Measurements from ENCODE around the gene PPCDC.
"Not testable (repeated sequence)": the region's sequence is repeated elsewhere in the genome, so short reads cannot be mapped to it uniquely, and the experiment has no call there.

The PPCDC gene

DNA sequence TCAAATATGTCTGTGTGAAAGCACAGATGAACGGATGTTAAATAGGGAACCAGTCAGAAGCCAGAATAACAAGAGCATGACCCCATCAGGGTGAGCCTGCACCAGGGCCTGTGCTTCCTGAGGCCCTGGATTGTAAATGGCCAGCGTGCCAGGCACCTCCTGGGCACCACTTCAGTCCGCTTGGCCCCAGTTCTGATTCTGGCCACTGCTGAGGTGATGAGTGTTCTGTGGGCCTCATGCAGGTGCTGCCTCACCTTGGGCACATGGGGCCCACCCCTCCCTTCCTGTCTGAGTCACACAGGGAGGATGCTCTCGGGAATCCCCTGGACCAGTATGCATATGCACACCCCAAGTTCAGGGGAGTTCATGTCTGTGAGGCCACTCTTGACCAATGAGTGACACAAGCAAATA lies 54.2 kb downstream of the PPCDC start:
- not testable (repeated sequence) for H3K9me3 ChIP-seq (ENCODE audit: control insufficient read depth, insufficient read depth, low read length); H3K4me1 ChIP-seq (ENCODE audit: control insufficient read depth, insufficient read depth, low read length); H3K9ac ChIP-seq (ENCODE audit: low read depth, low read length); H3K4me3 ChIP-seq (ENCODE audit: low read depth, low read length); H3K36me3 ChIP-seq (ENCODE audit: control insufficient read depth, insufficient read depth, low read length); H3K27me3 ChIP-seq (ENCODE audit: control insufficient read depth, insufficient read depth, low read length)

DNA sequence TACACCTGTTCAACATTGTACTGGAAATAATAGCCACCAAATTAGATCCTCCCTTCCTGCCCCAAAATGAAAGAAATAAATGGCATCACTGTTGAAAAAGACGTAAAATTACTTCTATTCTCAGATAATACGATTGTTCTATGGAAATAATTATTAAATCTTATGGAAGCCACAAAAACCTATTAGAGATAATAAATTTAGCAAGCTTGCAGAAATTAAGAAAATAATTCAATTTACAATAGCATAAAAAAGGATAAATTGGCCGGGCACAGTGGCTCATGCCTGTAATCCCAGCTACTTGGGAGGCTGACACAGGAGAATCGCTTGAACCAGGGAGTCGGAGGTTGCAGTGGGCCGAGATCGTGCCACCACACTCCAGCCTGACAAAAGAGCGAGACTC lies 57.8 kb downstream of the PPCDC start:
- Histone ChIP-seq H3K9ac (ENCODE audit: low read depth, low read length) (no peak overlapping the region), H3K27me3 (ENCODE audit: control insufficient read depth, insufficient read depth, low read length) (no peaks in the 10 kb centered on the region), H3K9me3 (ENCODE audit: control insufficient read depth, insufficient read depth, low read length) (no peaks in the 10 kb centered on the region), H3K4me1 (ENCODE audit: control insufficient read depth, insufficient read depth, low read length) (no peaks in the 10 kb centered on the region), H3K4me3 (ENCODE audit: low read depth, low read length) (no peak overlapping the region), H3K36me3 (ENCODE audit: control insufficient read depth, insufficient read depth, low read length) (no peaks in the 10 kb centered on the region)

DNA sequence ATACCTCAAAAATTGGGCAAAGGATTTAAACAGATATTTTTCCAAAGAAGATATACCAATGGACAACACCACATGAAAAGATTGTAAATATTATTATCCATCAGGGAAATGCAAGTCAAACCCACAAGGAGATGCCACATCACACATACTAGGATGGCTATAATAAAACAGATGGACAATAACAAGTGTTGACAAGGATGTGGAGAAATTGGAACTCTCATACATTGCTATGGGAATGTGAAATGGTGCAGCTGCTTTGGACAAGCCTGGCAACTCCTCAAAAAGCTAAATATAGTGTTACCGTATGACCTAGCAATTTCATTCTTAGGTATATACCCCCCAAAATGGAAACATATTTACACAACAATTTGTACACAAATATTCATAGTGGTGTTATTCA lies 59.3 kb downstream of the PPCDC start:
- no peaks in the 10 kb centered on the region for H3K9me3 ChIP-seq (ENCODE audit: control insufficient read depth, insufficient read depth, low read length)
- H3K4me3 ChIP-seq (ENCODE audit: low read depth, low read length) = no peak overlapping the region
- no peak overlapping the region for H3K9ac ChIP-seq (ENCODE audit: low read depth, low read length)
- no peaks in the 10 kb centered on the region for H3K4me1 ChIP-seq (ENCODE audit: control insufficient read depth, insufficient read depth, low read length)
- no peaks in the 10 kb centered on the region for H3K27me3 ChIP-seq (ENCODE audit: control insufficient read depth, insufficient read depth, low read length)
- no peaks in the 10 kb centered on the region for H3K36me3 ChIP-seq (ENCODE audit: control insufficient read depth, insufficient read depth, low read length)

DNA sequence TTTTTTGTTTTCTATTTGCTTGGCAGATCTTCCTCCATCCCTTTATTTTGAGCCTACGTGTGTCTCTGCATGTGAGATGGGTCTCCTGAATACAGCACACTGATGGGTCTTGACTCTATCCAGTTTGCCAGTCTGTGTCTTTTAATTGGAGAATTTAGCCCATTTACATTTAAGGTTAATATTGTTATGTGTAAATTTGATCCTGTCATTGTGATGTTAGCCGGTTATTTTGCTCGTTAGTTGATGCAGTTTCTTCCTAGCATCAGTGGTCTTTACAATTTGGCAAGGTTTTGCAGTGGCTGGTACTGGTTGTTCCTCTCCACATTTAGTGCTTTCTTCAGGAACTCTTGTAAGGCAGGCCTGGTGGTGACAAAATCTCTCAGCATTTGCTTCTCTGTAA lies 62.3 kb downstream of the PPCDC start:
- not testable (repeated sequence) for H3K27me3 ChIP-seq (ENCODE audit: control insufficient read depth, insufficient read depth, low read length); H3K4me3 ChIP-seq (ENCODE audit: low read depth, low read length); H3K9ac ChIP-seq (ENCODE audit: low read depth, low read length)

DNA sequence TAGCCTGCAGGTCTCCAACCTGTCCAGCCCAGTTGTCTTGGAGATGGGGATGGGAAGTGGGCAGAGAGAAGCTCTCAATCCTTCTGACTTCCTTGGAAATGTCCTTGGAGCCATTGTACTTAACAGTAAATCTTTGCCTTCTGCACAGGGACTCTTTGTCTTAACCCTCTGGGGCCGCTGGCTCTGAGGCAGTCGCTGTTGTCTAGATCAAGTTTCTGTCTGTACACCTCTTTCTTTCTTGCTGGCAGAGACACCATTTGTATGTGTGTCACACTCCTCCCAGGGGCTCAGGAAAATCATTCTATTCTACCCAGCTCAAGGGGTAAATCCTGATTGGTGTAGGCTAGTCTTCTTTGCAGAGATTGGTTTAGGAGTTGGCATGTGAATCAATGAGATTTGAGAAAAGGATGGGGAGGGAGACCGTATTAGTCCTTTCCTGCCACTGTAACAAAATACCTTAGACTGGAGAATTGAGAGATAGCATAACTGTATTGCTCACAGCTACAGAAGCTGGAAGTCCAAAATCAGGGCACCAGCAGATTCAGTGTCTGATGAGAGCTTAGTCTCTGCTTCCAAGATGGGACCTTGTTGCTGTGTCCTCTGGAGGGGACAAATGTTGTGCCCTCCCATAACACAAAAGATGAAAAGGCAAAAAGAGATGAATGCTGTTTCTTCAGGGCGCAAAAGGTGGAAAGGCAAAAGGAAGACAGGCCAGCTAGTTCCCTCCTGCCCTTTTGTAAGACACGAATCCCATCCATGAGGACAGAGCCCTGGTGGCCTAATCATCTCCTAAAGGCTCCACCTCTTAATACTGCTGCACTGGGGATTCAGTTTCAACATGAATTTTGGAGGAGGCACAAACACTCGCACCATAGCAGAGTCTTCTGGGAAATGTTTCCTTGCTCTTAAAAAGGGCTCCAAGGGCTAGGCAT lies 66.3 kb downstream of the PPCDC start:
- no peaks in the 10 kb centered on the region for H3K9me3 ChIP-seq (ENCODE audit: control insufficient read depth, insufficient read depth, low read length)
- no peaks in the 10 kb centered on the region for H3K36me3 ChIP-seq (ENCODE audit: control insufficient read depth, insufficient read depth, low read length)
- no peaks in the 10 kb centered on the region for H3K27me3 ChIP-seq (ENCODE audit: control insufficient read depth, insufficient read depth, low read length)
- H3K4me1 ChIP-seq (ENCODE audit: control insufficient read depth, insufficient read depth, low read length) = no peaks in the 10 kb centered on the region
- no peak overlapping the region for H3K4me3 ChIP-seq (ENCODE audit: low read depth, low read length)
- no peak overlapping the region for H3K9ac ChIP-seq (ENCODE audit: low read depth, low read length)

More for the DNA sequence above, 62.3 kb downstream of the PPCDC start:
- not testable (repeated sequence) for H3K9me3 ChIP-seq (ENCODE audit: control insufficient read depth, insufficient read depth, low read length); H3K36me3 ChIP-seq (ENCODE audit: control insufficient read depth, insufficient read depth, low read length); H3K4me1 ChIP-seq (ENCODE audit: control insufficient read depth, insufficient read depth, low read length)

DNA sequence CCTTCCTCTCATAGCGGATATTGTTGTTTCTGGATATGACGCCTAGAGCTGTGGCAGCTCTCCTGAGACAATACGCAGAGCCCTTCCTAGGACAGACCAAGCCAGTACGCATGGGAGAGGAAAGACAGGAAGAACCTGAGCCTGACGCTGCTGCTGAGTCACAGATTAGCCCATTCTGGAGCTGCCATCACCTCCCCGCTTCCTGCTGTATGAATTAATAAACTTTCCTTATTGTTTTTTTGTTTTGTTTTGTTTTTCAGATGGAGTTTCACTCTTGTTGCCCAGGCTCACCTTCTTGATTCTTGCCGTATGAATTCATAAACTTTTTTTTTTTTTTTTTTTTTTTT lies 67.0 kb downstream of the PPCDC start:
- H3K36me3 ChIP-seq (ENCODE audit: control insufficient read depth, insufficient read depth, low read length) = no peaks in the 10 kb centered on the region
- no peak overlapping the region for H3K9ac ChIP-seq (ENCODE audit: low read depth, low read length)
- H3K4me3 ChIP-seq (ENCODE audit: low read depth, low read length) = no peak overlapping the region
- no peaks in the 10 kb centered on the region for H3K27me3 ChIP-seq (ENCODE audit: control insufficient read depth, insufficient read depth, low read length)
- no peaks in the 10 kb centered on the region for H3K4me1 ChIP-seq (ENCODE audit: control insufficient read depth, insufficient read depth, low read length)
- H3K9me3 ChIP-seq (ENCODE audit: control insufficient read depth, insufficient read depth, low read length) = no peaks in the 10 kb centered on the region

DNA sequence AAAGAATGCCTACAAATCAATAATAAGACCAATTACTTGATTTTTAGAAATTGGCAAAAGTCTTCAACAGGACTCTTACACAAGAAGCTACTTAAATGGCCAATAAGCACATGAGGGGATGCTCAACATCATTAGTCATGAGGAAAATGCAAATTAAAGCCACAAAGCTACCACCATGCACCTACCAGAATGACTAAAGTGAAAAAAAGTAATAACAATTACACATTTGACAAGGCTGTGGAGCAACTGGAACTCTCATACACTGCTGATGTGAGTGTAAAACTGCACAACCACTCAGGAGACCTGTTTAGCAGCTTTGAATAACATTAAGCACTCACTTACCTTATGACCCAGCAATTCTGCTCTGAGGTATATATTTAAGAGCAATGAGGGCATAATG lies 68.4 kb downstream of the PPCDC start:
- no peaks in the 10 kb centered on the region for H3K27me3 ChIP-seq (ENCODE audit: control insufficient read depth, insufficient read depth, low read length)
- no peaks in the 10 kb centered on the region for H3K36me3 ChIP-seq (ENCODE audit: control insufficient read depth, insufficient read depth, low read length)
- no peaks in the 10 kb centered on the region for H3K9me3 ChIP-seq (ENCODE audit: control insufficient read depth, insufficient read depth, low read length)
- no peak overlapping the region for H3K9ac ChIP-seq (ENCODE audit: low read depth, low read length)
- no peaks in the 10 kb centered on the region for H3K4me1 ChIP-seq (ENCODE audit: control insufficient read depth, insufficient read depth, low read length)
- H3K4me3 ChIP-seq (ENCODE audit: low read depth, low read length) = no peak overlapping the region

DNA sequence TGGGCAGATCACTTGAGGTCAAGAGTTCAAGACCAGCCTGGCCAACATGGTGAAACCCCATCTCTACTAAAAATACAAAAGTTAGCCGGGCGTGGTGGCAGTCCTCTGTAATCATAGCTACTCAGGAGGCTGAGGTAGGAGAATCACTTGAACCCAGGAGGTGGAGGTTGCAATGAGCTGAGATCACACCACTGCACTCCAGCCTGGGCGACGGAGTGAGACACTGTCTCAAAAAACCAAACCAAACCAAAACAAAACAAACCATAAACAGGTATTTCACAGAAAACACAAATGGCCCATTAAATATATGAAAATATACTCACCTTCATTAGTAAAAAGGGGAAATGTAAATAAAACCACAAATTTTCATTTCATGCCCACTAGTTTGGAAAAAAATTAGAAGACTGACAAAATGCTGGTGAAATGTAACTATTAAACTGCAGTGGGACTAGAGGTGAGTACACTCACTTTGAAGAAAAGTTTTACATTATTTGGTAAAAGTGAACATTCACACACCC lies 71.6 kb downstream of the PPCDC start:
- H3K4me3 ChIP-seq (ENCODE audit: low read depth, low read length); H3K9ac ChIP-seq (ENCODE audit: low read depth, low read length); H3K36me3 ChIP-seq (ENCODE audit: control insufficient read depth, insufficient read depth, low read length); H3K4me1 ChIP-seq (ENCODE audit: control insufficient read depth, insufficient read depth, low read length); H3K9me3 ChIP-seq (ENCODE audit: control insufficient read depth, insufficient read depth, low read length); H3K27me3 ChIP-seq (ENCODE audit: control insufficient read depth, insufficient read depth, low read length): not testable (repeated sequence)

DNA sequence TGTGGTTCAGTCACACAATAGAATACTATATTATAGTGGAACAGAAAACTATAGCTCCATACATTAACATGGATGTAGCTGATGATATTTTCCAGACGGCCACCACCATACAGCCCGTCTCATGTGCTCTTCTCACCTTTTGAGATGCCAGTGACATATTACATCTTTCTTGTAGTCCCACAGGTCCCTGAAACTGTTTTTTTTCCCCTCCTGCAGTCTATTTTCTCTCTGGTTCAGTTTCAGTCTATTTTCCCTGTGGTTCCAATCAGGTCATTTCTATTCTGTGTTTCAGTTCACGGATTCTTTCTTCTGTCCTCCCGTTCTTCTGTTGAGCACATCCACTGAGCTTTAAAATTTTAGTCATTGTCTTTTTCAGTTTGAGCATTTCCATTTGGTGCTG lies 72.2 kb downstream of the PPCDC start:
- H3K27me3 ChIP-seq (ENCODE audit: control insufficient read depth, insufficient read depth, low read length) = no peaks in the 10 kb centered on the region
- no peaks in the 10 kb centered on the region for H3K9me3 ChIP-seq (ENCODE audit: control insufficient read depth, insufficient read depth, low read length)
- no peak overlapping the region for H3K4me3 ChIP-seq (ENCODE audit: low read depth, low read length)
- H3K36me3 ChIP-seq (ENCODE audit: control insufficient read depth, insufficient read depth, low read length) = no peaks in the 10 kb centered on the region
- H3K9ac ChIP-seq (ENCODE audit: low read depth, low read length) = no peak overlapping the region
- H3K4me1 ChIP-seq (ENCODE audit: control insufficient read depth, insufficient read depth, low read length) = no peaks in the 10 kb centered on the region

DNA sequence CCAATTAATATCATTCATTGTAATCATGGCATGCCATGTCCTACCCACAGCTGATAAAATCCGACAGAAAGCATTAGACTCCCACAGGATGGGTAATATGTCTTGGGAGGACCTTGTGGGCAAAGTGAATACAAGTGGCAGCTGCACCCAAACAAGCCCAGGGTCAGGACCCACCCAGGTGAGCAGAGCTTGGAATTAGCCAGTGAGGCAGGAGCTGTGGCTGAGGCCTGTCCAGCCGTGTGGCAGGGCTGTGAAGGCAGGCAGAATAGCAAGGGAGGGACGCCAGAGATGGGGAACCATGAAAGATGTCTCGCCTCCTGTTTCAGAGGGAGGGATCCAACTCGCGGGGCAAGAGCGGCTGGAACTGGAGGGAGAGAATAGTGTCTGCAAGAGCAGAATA lies 74.5 kb downstream of the PPCDC start:
- no peaks in the 10 kb centered on the region for H3K27me3 ChIP-seq (ENCODE audit: control insufficient read depth, insufficient read depth, low read length)
- no peaks in the 10 kb centered on the region for H3K36me3 ChIP-seq (ENCODE audit: control insufficient read depth, insufficient read depth, low read length)
- no peaks in the 10 kb centered on the region for H3K9me3 ChIP-seq (ENCODE audit: control insufficient read depth, insufficient read depth, low read length)
- H3K4me3 ChIP-seq (ENCODE audit: low read depth, low read length) = no peak overlapping the region
- no peak overlapping the region for H3K9ac ChIP-seq (ENCODE audit: low read depth, low read length)
- H3K4me1 ChIP-seq (ENCODE audit: control insufficient read depth, insufficient read depth, low read length) = no peaks in the 10 kb centered on the region

DNA sequence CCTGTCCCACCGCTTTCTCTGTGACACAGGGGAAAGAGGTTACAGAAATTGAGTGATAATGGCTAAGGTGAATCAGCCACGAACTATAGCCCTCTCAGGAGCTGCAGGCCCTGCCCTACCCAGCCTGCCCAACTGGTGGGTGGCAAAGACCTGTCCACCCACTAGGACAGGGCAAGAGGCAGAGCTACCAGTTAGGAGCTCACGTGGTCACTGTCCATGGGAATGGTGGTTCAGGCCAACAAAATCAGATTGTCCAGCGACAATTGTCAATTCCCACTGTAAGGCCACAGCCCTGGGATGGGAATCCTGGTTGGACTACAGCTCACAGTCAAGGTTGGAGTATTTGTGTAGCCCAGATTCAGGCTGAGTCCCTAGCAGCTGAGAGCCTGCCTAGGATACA lies 75.0 kb downstream of the PPCDC start:
- Histone ChIP-seq H3K36me3 (ENCODE audit: control insufficient read depth, insufficient read depth, low read length) (no peaks in the 10 kb centered on the region), H3K9ac (ENCODE audit: low read depth, low read length) (no peak overlapping the region), H3K4me3 (ENCODE audit: low read depth, low read length) (no peak overlapping the region), H3K27me3 (ENCODE audit: control insufficient read depth, insufficient read depth, low read length) (no peaks in the 10 kb centered on the region), H3K9me3 (ENCODE audit: control insufficient read depth, insufficient read depth, low read length) (no peaks in the 10 kb centered on the region), H3K4me1 (ENCODE audit: control insufficient read depth, insufficient read depth, low read length) (no peaks in the 10 kb centered on the region)
